ENCODE measurements around the gene MT3.
"Not testable (repeated sequence)": the region's sequence is repeated elsewhere in the genome, so short reads cannot be mapped to it uniquely, and the experiment has no call there.

The MT3 gene

DNA sequence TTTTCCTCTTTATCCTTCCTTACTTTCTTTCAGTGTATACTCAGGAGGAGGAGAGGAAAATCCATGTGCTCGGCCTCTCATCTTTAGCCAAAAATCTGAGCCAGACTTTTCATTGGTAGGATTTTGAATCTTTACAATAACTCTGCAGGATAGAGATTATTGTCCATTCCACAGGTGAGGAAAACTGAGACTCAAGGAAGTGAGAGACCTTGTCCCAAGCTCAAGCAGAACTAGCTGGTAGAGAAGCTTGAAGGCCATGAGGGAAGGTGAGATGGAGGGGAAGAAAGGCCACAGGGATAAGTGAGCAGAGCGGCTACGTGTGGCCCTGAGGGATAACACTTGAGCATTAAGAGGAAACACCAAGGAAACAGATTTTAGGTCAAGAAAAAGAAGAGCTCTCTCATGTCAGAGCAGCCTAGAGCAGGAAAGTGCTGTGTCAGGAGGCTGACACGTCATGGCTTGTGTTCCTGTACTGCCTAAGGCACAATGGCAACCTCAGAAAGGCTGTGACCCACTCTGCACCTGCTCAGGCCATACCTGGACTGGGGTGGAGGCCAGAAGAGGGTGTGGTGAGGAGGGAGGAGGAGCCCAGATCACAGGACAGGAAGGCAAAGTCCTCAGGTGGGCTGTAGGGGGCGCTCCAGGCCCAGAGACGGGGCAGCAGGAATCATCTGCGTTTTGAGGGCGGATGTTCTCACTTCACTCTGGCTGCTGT lies 12.6 kb upstream of the MT3 start:
- H3K27ac ChIP-seq (replicated peaks), result no peak overlapping the region

DNA sequence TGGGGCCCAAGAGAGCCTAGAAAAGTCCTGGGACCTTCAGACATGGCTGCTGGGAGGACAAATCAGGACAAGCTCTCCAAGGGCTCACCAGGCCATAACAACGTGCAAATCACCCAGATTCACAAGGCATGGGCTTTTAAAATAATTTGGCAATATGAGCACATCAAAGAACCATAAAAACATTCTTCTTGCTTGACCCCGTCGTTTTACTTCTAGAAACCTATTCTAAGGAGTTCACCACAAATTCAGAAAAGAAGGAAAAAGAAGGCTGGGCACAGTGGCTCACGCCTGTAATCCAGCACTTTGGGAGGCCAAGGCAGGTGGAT lies 12.1 kb upstream of the MT3 start:
- H3K27ac ChIP-seq (replicated peaks), result no peak overlapping the region
- H3K27me3 ChIP-seq (ENCODE audit: insufficient read depth, poor library complexity, severe bottlenecking), result peaks cover 3% of the 10 kb centered on the region
- H3K4me3 ChIP-seq (replicated peaks; ENCODE audit: insufficient read depth, low read length), result no peak overlapping the region
- DNase-seq (ENCODE audit: low read depth in 1 of 2, low spot score in 1 of 2), result no peak
- TF ChIP-seq SPI1 (IDR thresholded peaks at IDR 0.05; ENCODE audit: borderline replicate concordance, low read depth) (no peak), GABPA (IDR thresholded peaks at IDR 0.05; ENCODE audit: low read depth) (no peak), POLR2AphosphoS5 (IDR thresholded peaks at IDR 0.05; ENCODE audit: low read depth) (no peak)
- TF ChIP-seq, protein P1, sequence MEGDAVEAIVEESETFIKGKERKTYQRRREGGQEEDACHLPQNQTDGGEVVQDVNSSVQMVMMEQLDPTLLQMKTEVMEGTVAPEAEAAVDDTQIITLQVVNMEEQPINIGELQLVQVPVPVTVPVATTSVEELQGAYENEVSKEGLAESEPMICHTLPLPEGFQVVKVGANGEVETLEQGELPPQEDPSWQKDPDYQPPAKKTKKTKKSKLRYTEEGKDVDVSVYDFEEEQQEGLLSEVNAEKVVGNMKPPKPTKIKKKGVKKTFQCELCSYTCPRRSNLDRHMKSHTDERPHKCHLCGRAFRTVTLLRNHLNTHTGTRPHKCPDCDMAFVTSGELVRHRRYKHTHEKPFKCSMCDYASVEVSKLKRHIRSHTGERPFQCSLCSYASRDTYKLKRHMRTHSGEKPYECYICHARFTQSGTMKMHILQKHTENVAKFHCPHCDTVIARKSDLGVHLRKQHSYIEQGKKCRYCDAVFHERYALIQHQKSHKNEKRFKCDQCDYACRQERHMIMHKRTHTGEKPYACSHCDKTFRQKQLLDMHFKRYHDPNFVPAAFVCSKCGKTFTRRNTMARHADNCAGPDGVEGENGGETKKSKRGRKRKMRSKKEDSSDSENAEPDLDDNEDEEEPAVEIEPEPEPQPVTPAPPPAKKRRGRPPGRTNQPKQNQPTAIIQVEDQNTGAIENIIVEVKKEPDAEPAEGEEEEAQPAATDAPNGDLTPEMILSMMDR (IDR thresholded peaks at IDR 0.05; ENCODE audit: insufficient read depth, low read length), result no peak
- TF ChIP-seq, protein P2, sequence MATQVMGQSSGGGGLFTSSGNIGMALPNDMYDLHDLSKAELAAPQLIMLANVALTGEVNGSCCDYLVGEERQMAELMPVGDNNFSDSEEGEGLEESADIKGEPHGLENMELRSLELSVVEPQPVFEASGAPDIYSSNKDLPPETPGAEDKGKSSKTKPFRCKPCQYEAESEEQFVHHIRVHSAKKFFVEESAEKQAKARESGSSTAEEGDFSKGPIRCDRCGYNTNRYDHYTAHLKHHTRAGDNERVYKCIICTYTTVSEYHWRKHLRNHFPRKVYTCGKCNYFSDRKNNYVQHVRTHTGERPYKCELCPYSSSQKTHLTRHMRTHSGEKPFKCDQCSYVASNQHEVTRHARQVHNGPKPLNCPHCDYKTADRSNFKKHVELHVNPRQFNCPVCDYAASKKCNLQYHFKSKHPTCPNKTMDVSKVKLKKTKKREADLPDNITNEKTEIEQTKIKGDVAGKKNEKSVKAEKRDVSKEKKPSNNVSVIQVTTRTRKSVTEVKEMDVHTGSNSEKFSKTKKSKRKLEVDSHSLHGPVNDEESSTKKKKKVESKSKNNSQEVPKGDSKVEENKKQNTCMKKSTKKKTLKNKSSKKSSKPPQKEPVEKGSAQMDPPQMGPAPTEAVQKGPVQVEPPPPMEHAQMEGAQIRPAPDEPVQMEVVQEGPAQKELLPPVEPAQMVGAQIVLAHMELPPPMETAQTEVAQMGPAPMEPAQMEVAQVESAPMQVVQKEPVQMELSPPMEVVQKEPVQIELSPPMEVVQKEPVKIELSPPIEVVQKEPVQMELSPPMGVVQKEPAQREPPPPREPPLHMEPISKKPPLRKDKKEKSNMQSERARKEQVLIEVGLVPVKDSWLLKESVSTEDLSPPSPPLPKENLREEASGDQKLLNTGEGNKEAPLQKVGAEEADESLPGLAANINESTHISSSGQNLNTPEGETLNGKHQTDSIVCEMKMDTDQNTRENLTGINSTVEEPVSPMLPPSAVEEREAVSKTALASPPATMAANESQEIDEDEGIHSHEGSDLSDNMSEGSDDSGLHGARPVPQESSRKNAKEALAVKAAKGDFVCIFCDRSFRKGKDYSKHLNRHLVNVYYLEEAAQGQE (IDR thresholded peaks at IDR 0.05; ENCODE audit: insufficient replicate concordance, low read depth), result no peak

More for the DNA sequence above, 12.6 kb upstream of the MT3 start:
- peak; percentile 48 to 80 for DNase-seq (ENCODE audit: low read depth in 1 of 2, low spot score in 1 of 2)
- peaks cover 3% of the 10 kb centered on the region for H3K27me3 ChIP-seq (ENCODE audit: insufficient read depth, poor library complexity, severe bottlenecking)
- TF ChIP-seq SPI1 (IDR thresholded peaks at IDR 0.05; ENCODE audit: borderline replicate concordance, low read depth) (no peak), POLR2AphosphoS5 (IDR thresholded peaks at IDR 0.05; ENCODE audit: low read depth) (no peak), GABPA (IDR thresholded peaks at IDR 0.05; ENCODE audit: low read depth) (no peak)
- TF ChIP-seq, protein P1 (IDR thresholded peaks at IDR 0.05; ENCODE audit: insufficient read depth, low read length), result peak; percentile 74
- TF ChIP-seq, protein P2 (IDR thresholded peaks at IDR 0.05; ENCODE audit: insufficient replicate concordance, low read depth), result no peak
- H3K4me3 ChIP-seq (replicated peaks; ENCODE audit: insufficient read depth, low read length), result no peak overlapping the region

DNA sequence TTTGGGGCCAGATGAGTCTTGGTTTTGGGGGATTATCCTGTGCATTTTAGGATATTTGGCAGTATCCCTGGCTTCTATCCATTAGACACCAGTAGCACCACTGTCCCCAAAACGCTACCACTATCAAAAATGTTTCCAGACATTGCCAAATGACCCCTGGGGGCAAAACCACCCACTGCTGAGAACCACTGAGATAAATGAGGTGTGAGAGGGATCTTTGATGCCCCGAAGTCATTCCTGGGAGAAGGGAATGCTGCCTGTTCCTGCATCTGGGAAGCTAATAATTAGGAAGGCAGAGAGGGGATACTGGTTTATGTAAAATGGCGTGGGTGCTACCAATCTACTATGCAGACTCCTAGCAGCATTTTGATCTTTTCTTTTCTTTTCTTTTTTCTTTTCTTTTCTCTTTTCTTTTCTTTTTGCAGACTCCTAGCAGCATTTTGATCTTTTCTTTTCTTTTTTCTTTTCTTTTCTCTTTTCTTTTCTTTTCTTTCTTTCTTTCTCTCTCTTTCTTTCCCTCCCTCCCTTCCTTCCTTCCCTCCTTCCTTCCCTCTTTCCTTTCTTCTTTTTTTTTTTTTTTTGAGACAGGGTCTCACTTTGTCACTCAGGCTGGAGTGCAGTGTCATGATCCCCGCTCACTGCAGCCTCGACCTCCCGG lies 8.8 kb upstream of the MT3 start:
- H3K27me3 ChIP-seq (ENCODE audit: insufficient read depth, poor library complexity, severe bottlenecking), result peaks cover 1% of the 10 kb centered on the region
- TF ChIP-seq POLR2AphosphoS5 (IDR thresholded peaks at IDR 0.05; ENCODE audit: low read depth), result no peak
- TF ChIP-seq, protein P2 (IDR thresholded peaks at IDR 0.05; ENCODE audit: insufficient replicate concordance, low read depth), result no peak
- DNase-seq (ENCODE audit: low read depth in 1 of 2, low spot score in 1 of 2), result no peak
- no peak overlapping the region for H3K4me3 ChIP-seq (replicated peaks; ENCODE audit: insufficient read depth, low read length)
- H3K27ac ChIP-seq (replicated peaks), result no peak overlapping the region

DNA sequence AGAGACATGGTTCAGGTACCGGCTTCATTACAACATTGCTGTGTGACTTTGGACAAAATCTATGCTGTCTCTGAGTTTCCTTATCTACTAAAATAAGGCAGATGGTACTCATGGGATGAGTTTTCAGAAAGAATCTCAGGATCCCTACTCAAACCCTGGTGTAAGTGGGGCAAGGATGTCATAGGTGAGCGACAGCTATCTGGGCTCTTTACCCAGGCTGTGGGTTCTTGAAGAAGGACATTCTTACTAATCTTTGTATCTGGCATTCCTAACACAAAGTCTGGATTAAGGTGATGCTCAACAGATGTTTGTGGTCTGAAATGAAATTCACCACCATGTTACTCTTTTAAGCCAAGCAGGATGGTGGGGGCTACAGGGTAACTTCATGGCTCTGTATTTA lies 6.4 kb upstream of the MT3 start:
- not testable (repeated sequence) for H3K27ac ChIP-seq (replicated peaks); H3K4me3 ChIP-seq (replicated peaks; ENCODE audit: insufficient read depth, low read length); DNase-seq (ENCODE audit: low read depth in 1 of 2, low spot score in 1 of 2); H3K27me3 ChIP-seq (ENCODE audit: insufficient read depth, poor library complexity, severe bottlenecking)
